Thoracic aorta (tissue), 2 donors: ENCODE data around the gene MDK. TPM values are rescaled to one million over a fixed set of nuclear protein-coding genes. Genes with fewer than 3 reads are reported as not detected.

Source experiments
- ATAC-seq: fragments of 150-250 bp; one replicate; pipeline ENCODE4 v1.8.0; 2017; ENCODE audit warnings: low read depth; ENCODE audit not compliant: insufficient number of reproducible peaks, low FRiP score
- DNase-seq: peaks from one replicate; pipeline ENCODE4 v3.0.0-alpha.2; 2020; ENCODE audit warnings: low spot score
- H3K27ac ChIP-seq, 2 donors: fragments of 200-600 bp; sonication (generic); 1 replicate in 1 of 2; 2 replicates in 1 of 2; pipeline ENCODE4 v1.5.1; 2016; ENCODE audit warnings: mild to moderate bottlenecking in 2 of 2, moderate library complexity in 2 of 2
- H3K27me3 ChIP-seq: fragments of 200-600 bp; sonication (generic); replicated peaks from 2 replicates; pipeline ENCODE4 v1.6.0; 2016; ENCODE audit warnings: mild to moderate bottlenecking; ENCODE audit not compliant: insufficient read depth
- H3K36me3 ChIP-seq: fragments of 200-600 bp; sonication (generic); one replicate; pipeline ENCODE4 v1.5.1; 2016
- H3K4me1 ChIP-seq, 2 donors: fragments of 200-600 bp; sonication (generic); 1 replicate in 1 of 2; 2 replicates in 1 of 2; pipeline versions ENCODE4 v1.5.1 to v1.6.0; 2016; ENCODE audit warnings: low read depth in 2 of 2, mild to moderate bottlenecking in 1 of 2; ENCODE audit not compliant: control insufficient read depth in 1 of 2
- H3K4me3 ChIP-seq: fragments of 200-600 bp; sonication (generic); 2 replicates; pipeline ENCODE4 v1.5.1; 2016; ENCODE audit warnings: mild to moderate bottlenecking
- H3K9me3 ChIP-seq: fragments of 200-600 bp; sonication (generic); 2 replicates; pipeline ENCODE4 v1.5.1; 2016
- total RNA-seq, 2 donors: library from RNA; depleted of rRNA; stranded (reverse); fragments of >200 nt; gene quantifications; one replicate each; pipeline versions ENCODE4 v1.1.0 to v1.2.3, GENCODE V29; 2016
- TF ChIP-seq, protein P1 (sequence below): fragments of 200-600 bp; sonication (generic); IDR thresholded peaks from one replicate; pipeline ENCODE4 v1.5.1; 2019; ENCODE audit warnings: antibody characterized with exemption

Gene MDK
- total RNA-seq, 2 donors from 2014 or later: 13.5 to 21.0 TPM

DNA sequence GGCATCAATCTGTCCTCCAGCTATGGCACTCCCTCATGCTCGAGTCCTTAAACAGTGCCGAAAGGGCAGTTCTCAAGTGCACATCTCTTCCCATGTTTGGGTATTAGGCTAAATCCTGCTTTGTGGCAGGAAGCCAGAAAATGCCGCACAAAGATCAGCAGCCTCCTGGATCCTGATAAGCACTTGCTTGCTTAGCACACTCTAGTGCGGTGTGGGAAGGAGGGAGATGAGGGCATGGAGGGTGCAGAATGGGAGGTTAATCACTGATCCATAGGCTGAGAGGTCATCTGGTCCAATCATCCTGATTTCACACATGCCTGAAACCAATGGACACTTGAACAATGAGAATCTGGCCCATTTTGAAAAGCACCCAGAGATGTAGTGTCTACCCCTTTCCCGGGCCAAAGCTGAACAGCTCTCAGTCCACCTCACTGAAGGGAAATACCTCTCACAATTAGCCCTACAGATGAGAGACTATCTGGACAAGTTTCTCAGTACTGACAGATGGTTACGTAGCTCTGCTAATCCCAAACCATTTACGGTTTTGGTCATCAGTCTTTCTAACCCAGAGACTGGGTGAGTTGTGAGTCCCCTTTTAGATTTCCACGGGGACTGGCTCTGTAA, 39.9 kb downstream of the MDK start:
- H3K4me1 ChIP-seq: no peaks in the 10 kb centered on the region
- TF ChIP-seq, protein P1, sequence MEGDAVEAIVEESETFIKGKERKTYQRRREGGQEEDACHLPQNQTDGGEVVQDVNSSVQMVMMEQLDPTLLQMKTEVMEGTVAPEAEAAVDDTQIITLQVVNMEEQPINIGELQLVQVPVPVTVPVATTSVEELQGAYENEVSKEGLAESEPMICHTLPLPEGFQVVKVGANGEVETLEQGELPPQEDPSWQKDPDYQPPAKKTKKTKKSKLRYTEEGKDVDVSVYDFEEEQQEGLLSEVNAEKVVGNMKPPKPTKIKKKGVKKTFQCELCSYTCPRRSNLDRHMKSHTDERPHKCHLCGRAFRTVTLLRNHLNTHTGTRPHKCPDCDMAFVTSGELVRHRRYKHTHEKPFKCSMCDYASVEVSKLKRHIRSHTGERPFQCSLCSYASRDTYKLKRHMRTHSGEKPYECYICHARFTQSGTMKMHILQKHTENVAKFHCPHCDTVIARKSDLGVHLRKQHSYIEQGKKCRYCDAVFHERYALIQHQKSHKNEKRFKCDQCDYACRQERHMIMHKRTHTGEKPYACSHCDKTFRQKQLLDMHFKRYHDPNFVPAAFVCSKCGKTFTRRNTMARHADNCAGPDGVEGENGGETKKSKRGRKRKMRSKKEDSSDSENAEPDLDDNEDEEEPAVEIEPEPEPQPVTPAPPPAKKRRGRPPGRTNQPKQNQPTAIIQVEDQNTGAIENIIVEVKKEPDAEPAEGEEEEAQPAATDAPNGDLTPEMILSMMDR: no peak
- H3K9me3 ChIP-seq: no peaks in the 10 kb centered on the region
- no peaks in the 10 kb centered on the region for H3K27me3 ChIP-seq
- ATAC-seq: no peak
- H3K27ac ChIP-seq: no peak overlapping the region
- H3K36me3 ChIP-seq: peaks cover 10% of the 10 kb centered on the region
- H3K4me3 ChIP-seq: no peak overlapping the region
- DNase-seq: no peak

GRCh38 chr11:46422588-46422987, 41.1 kb downstream of the MDK start:
- TF ChIP-seq, protein P1: no peak
- ATAC-seq (no peak), DNase-seq (no peak)
- Histone ChIP-seq H3K4me3 (no peak overlapping the region), H3K4me1 (no peaks in the 10 kb centered on the region), H3K9me3 (no peaks in the 10 kb centered on the region), H3K27ac (no peak overlapping the region), H3K36me3 (peaks cover 3% of the 10 kb centered on the region), H3K27me3 (no peaks in the 10 kb centered on the region)

DNA sequence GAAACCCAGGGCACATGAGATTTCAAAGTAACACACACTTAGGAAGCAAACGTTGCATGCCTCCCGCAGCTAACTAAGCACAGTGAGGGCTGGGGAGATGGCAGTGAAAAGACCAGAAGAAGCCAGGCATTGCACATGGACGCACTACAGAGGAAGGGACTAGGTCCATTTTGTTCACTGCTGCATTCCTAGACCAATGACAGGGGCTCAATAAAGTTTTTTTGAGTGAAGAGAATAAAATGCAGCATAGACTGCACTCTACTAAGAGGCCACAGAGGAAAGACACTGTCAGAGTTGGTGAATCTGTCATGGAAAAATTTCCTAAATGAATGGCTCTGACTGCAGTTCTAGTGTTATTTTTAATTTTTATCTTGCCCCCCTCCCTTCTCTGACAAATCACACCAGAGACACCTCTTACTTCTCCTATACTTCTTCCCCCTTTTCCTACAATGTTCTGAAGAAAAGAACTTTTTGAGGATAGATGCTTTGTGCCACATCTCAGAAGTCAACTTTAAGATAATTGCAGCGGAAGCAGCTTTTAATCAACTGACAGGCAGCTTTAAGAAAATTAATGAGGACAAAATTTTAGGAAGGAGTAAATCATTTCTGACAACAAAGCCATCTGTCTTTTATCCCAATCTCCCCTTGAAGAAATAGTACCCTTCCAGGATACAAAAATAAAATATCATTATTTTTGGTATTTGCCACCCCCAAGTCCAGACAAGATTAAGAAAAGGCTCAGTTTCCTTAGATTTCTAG, 44.9 kb downstream of the MDK start:
- H3K4me1 ChIP-seq: no peaks in the 10 kb centered on the region
- no peak for ATAC-seq
- TF ChIP-seq, protein P1: no peak
- no peaks in the 10 kb centered on the region for H3K9me3 ChIP-seq
- H3K36me3 ChIP-seq: peaks cover 6% of the 10 kb centered on the region
- no peak overlapping the region for H3K27ac ChIP-seq
- DNase-seq: no peak
- H3K27me3 ChIP-seq: no peaks in the 10 kb centered on the region
- no peak overlapping the region for H3K4me3 ChIP-seq

DNA sequence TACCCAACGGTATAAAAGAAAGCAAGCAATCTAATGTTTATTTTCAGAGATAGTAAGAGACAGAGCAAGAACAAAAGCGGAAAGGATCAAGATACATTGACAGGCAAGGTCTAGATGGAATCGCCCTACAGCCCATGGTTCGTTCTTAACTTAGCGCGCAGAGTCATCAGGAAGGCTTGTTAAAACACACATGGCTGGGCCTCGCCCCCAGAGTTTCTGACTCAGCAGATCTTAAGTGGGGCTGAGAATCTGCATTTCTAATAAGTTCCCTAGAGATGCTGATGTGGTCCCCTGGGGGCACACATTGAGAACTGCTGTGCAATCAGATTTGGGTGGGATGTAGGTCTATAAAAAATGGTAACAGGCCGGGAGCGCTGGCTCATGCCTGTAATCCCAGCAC, 45.9 kb downstream of the MDK start:
- ATAC-seq (no peak), DNase-seq (no peak)
- no peak overlapping the region for H3K27ac ChIP-seq
- TF ChIP-seq, protein P1: no peak
- H3K9me3 ChIP-seq: no peaks in the 10 kb centered on the region
- H3K4me1 ChIP-seq: no peaks in the 10 kb centered on the region
- peaks cover 8% of the 10 kb centered on the region for H3K36me3 ChIP-seq
- no peak overlapping the region for H3K4me3 ChIP-seq
- H3K27me3 ChIP-seq: no peaks in the 10 kb centered on the region

DNA sequence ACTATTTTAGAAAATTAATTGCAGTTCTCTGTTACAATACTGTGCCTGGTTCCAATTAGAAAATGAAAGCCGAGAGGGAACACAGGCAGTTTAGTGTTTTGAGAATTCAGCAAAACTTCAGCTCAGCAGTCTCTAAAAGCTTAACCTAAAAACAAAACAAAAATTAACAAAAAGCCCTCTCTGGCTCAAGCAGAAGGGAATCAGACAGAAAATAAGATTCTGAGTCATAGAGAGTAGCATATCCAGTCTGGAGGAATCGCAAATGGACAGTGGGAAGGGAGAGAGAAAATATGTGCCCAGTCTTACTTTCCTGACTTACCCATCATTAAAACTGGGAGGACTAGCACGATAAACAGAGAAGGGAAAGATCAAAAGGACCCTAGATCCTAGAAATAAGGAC, 48.2 kb downstream of the MDK start:
- ATAC-seq: no peak
- no peaks in the 10 kb centered on the region for H3K4me1 ChIP-seq

More for the DNA sequence above, 48.2 kb downstream of the MDK start:
- Histone ChIP-seq H3K36me3 (peaks cover 22% of the 10 kb centered on the region), H3K4me3 (no peak overlapping the region), H3K27ac (no peak overlapping the region), H3K9me3 (no peaks in the 10 kb centered on the region), H3K27me3 (no peaks in the 10 kb centered on the region)
- TF ChIP-seq, protein P1: no peak
- no peak for DNase-seq
